Erythroblast (primary cell): ENCODE data around the gene UACA.

Source experiments
- GATA1 ChIP-seq: IDR thresholded peaks from 2 replicates; pipeline ENCODE4 v1.6.1; 2011; ENCODE audit warnings: low read depth, mild to moderate bottlenecking, control low read depth, low read length, moderate library complexity
- POLR2A ChIP-seq: IDR thresholded peaks from 2 replicates; pipeline ENCODE4 v1.6.1; 2011; ENCODE audit warnings: mild to moderate bottlenecking, low read length

GRCh38 chr15:70810916-70811578 lies 47.7 kb upstream of the UACA start:
- TF ChIP-seq POLR2A = no peak
- TF ChIP-seq GATA1 = no peak
